ENCODE data around the gene GHRL.

The GHRL gene

DNA sequence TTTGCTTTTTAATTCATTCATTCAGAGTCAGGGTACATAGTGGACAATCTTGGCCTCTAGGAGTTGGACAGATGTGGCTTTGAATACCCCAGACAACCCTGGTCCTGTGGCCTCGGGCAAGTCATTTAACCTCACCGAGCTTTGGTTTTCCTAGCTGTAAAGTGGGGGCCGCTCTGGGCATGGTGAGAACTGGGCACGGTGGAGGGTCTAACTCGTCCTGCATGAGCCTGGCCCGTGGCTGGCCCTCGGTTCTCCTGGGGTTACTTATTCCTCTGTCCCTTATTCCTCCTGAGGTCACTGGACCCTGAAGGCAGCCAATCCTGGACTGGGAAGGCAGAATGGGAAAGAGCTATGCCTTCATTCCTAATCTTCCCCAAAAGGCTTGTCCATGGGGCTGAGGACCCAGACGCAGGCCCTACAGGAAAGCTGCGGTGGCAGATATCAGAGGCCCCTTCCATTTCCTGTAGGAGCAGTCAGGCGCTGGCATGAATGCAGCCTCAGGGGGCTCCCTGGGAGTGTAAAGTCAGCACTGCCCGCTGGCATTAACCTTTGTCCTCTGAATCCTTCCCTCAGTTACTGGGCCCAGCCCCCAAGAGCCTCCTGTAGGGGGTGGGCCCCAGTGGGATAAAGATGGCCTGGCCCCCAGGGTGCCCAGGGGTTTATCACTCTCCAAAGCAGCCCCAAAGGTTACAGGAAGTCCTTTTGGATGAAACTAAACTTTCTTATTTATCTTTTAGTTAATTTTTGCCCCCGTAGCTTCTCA is 46.0 kb upstream of the GHRL start:
- H3K4me3 Mint-ChIP-seq = no peak overlapping the region
- peak overlapping the region in 1 of 3 experiments; percentile 55 for H3K27ac Mint-ChIP-seq
- H3K36me3 Mint-ChIP-seq (ENCODE audit: low read depth) = no peaks in the 10 kb centered on the region
- TF ChIP-seq, protein P1, sequence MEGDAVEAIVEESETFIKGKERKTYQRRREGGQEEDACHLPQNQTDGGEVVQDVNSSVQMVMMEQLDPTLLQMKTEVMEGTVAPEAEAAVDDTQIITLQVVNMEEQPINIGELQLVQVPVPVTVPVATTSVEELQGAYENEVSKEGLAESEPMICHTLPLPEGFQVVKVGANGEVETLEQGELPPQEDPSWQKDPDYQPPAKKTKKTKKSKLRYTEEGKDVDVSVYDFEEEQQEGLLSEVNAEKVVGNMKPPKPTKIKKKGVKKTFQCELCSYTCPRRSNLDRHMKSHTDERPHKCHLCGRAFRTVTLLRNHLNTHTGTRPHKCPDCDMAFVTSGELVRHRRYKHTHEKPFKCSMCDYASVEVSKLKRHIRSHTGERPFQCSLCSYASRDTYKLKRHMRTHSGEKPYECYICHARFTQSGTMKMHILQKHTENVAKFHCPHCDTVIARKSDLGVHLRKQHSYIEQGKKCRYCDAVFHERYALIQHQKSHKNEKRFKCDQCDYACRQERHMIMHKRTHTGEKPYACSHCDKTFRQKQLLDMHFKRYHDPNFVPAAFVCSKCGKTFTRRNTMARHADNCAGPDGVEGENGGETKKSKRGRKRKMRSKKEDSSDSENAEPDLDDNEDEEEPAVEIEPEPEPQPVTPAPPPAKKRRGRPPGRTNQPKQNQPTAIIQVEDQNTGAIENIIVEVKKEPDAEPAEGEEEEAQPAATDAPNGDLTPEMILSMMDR (IDR thresholded peaks at IDR 0.05; ENCODE audit: unreplicated experiment in 3 of 3) = no peak
- H3K4me1 Mint-ChIP-seq = no peaks in the 10 kb centered on the region
- H3K9me3 Mint-ChIP-seq = no peaks in the 10 kb centered on the region
- peaks cover 13% of the 10 kb centered on the region for H3K27me3 Mint-ChIP-seq (ENCODE audit: low read depth)

DNA sequence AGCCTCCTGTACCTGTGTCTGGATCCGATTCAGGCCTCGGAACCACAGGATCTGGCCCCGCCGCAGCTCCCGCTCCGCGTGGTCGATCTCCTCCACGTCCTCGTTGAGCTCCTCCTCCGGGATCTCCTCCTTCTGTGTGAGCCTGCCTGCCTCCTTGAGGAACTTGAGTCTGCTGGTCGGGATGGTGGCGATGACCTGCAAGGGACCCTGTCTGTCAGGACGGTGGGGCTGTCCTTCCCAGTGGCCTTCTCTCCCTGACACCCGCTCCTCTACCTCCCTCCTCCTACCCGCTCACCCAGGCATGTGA is 45.4 kb upstream of the GHRL start:
- H3K4me3 Mint-ChIP-seq = no peak overlapping the region
- TF ChIP-seq, protein P1 (IDR thresholded peaks at IDR 0.05; ENCODE audit: unreplicated experiment in 3 of 3) = no peak

DNA sequence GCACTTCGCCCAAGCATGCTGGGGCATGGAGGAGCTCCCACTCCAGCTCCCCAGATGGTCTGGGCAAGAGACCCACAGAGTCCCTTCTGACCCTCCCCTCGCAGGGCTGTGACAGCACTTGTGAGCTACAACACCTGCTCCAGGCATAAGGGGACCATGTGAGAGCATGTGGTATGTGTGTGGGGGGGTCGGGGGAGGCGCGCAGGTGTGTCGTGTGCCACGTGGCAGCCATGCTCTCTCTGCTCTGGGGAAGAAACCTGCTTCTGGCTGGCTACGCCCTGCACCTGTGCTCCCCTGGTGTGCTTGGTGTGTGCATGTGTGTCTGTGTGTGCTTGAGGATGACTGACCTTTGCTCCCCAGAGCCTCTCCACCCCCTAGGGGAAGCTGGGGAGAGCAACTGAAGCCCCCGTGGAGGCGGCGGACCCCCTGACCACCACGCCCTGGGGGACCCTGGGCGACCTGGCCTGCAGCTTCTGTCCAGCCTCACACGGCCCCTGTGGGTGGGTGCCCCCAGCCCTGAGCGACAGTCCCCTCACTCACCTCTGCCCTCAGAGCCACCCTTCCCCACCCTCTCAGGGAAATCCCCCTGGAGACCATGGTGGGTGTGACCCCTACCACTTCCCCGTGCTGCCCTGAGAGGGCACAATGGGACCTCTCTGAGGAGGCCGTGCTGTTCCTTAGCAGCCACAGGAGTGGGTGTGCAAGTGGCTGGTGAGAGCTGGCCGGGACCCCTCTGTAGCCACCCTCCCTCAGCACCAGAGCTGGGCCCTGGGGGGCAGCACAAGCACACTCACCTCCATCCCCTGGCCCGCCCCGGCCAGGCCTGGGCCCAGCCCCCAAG is 44.8 kb upstream of the GHRL start:
- Mint-ChIP-seq H3K4me3 (no peak overlapping the region), H3K27me3 (ENCODE audit: low read depth) (peaks cover 19% of the 10 kb centered on the region), H3K36me3 (ENCODE audit: low read depth) (no peaks in the 10 kb centered on the region), H3K27ac (no peak overlapping the region), H3K4me1 (no peaks in the 10 kb centered on the region), H3K9me3 (no peaks in the 10 kb centered on the region)
- TF ChIP-seq, protein P1 (IDR thresholded peaks at IDR 0.05; ENCODE audit: unreplicated experiment in 3 of 3) = no peak

More for the DNA sequence above, 45.4 kb upstream of the GHRL start:
- Mint-ChIP-seq H3K27ac (no peak overlapping the region), H3K4me1 (no peaks in the 10 kb centered on the region), H3K9me3 (no peaks in the 10 kb centered on the region), H3K36me3 (ENCODE audit: low read depth) (no peaks in the 10 kb centered on the region), H3K27me3 (ENCODE audit: low read depth) (peaks cover 14% of the 10 kb centered on the region)

DNA sequence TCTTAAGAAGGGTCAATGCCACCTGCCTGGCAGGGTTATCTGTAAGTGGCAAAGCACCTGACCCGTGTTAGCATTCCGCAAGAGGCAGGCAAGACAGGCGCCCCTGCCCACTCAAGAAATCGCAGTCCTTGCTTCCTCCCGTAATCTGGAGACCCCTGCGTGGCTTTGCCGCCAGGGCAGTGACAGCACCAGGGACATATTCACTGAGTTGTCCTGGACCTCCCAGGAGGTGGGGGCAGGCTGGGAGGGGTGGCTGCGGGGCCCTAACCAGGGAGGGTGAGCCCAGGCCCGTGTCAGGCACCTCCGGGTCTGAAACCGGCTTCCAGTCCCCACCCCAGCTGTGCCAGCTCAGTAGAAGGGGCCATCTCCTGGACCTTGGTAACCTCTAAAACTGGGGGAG is 44.0 kb upstream of the GHRL start:
- H3K27ac Mint-ChIP-seq = no peak overlapping the region
- no peaks in the 10 kb centered on the region for H3K4me1 Mint-ChIP-seq
- peaks cover 26% of the 10 kb centered on the region for H3K27me3 Mint-ChIP-seq (ENCODE audit: low read depth)
- no peak overlapping the region for H3K4me3 Mint-ChIP-seq
- TF ChIP-seq, protein P1 (IDR thresholded peaks at IDR 0.05; ENCODE audit: unreplicated experiment in 3 of 3) = no peak
- H3K9me3 Mint-ChIP-seq = no peaks in the 10 kb centered on the region
- H3K36me3 Mint-ChIP-seq (ENCODE audit: low read depth) = no peaks in the 10 kb centered on the region

DNA sequence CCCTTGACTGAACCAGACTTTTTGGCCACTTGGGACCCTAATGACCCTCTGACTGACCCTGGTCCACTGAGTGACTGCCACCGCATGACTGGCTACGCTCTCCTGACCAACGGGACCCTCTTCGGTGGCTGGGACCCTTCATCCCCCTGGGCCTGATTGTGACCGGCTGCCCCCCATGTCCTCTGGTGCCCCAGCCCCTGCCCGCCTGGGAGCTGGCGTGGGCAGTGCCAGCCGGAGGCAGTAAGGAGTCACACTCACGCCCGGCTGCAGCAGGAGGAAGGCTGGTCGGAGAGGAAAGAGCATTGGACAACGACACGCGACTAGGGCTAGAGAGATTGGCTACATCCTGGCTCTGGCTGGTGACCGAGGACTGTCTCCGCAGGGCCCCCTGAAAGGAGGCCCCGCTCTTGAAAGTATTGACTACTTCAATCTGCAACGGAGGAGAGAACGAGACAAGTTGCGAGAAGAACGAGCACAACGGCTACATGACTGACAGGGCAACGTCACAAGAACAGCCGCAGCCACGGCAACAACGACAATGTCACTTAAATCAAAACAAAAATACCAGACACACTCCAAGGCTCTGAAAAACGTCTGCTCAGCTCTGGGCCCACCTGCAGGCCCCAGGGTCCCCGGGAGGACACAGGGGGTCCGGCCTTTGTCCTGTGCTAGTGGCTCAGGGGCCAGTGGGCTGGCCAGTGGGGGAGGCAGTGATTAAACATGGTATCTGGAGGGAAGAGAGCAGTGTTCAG is 43.3 kb upstream of the GHRL start:
- Mint-ChIP-seq H3K9me3 (no peaks in the 10 kb centered on the region), H3K27ac (no peak overlapping the region), H3K4me3 (no peak overlapping the region), H3K4me1 (no peaks in the 10 kb centered on the region), H3K27me3 (ENCODE audit: low read depth) (peaks cover 34% of the 10 kb centered on the region), H3K36me3 (ENCODE audit: low read depth) (no peaks in the 10 kb centered on the region)
- TF ChIP-seq, protein P1 (IDR thresholded peaks at IDR 0.05; ENCODE audit: unreplicated experiment in 3 of 3) = no peak

Data from nephron (organoid).